ENCODE data around the gene MORC2. TPM values are rescaled to one million over a fixed set of nuclear protein-coding genes. Genes with fewer than 3 reads are reported as not detected.

The MORC2 gene
- polyA plus RNA-seq, 1 donor (not counting 4 experiments of a cell fraction or from before 2014, with no cell fraction given) = 14.1 TPM

- no peak for DNase-seq (ENCODE audit: low read depth, low spot score)
- no peaks in the 10 kb centered on the region for H3K79me2 ChIP-seq (ENCODE audit: control insufficient read depth, insufficient read depth, low read length)
- FAIRE-seq = no peak
- no peaks in the 10 kb centered on the region for H3K27me3 ChIP-seq (ENCODE audit: control insufficient read depth, extremely low read depth, insufficient read depth, low read length)
- H3K9me3 ChIP-seq (ENCODE audit: control insufficient read depth, low read depth, low read length) = no peaks in the 10 kb centered on the region
- dilution Hi-C loops (cut with MboI; ENCODE audit: extremely low pct_ligation_motif_present, low sequenced_read_pairs) = no loop called here
- H3K4me3 ChIP-seq (ENCODE audit: control insufficient read depth in 2 of 3, extremely low read depth in 1 of 3, insufficient read depth in 2 of 3, low read depth in 1 of 3, low read length in 3 of 3) = no peak overlapping the region
- H3K27ac ChIP-seq (ENCODE audit: control insufficient read depth, insufficient read depth, low read length) = no peak overlapping the region
- H3K4me1 ChIP-seq (ENCODE audit: control insufficient read depth, extremely low read depth, insufficient read depth, low read length) = no peaks in the 10 kb centered on the region
- peaks cover 35 to 51% of the 10 kb centered on the region in 2 experiments for H3K36me3 ChIP-seq (ENCODE audit: control insufficient read depth in 2 of 2, extremely low read depth in 1 of 2, insufficient read depth in 2 of 2, low read length in 2 of 2)
- TF ChIP-seq CTCF (optimal IDR thresholded peaks at IDR 0.05 in 1 of 3, IDR thresholded peaks at IDR 0.05 in 1 of 3, conservative IDR thresholded peaks at IDR 0.05 in 1 of 3; ENCODE audit: extremely low read depth in 1 of 3, insufficient read depth in 2 of 3, low read length in 3 of 3) = no peak
- H3K9ac ChIP-seq (ENCODE audit: control insufficient read depth, extremely low read depth, insufficient read depth, low read length) = no peak overlapping the region
- H4K20me1 ChIP-seq (ENCODE audit: control insufficient read depth, extremely low read depth, insufficient read depth, low read length) = no peaks in the 10 kb centered on the region
- H2AFZ ChIP-seq (ENCODE audit: control insufficient read depth, low read length) = no peak overlapping the region
- H3K4me2 ChIP-seq (ENCODE audit: control insufficient read depth, extremely low read depth, insufficient read depth, low read depth, low read length) = no peak overlapping the region
- no peaks in the 10 kb centered on the region for H3K9me1 ChIP-seq (ENCODE audit: control insufficient read depth, extremely low read depth, insufficient read depth, low read length)
Measured at GRCh38 chr22:30932661-30933060, 35.9 kb downstream of the MORC2 start.

- H2AFZ ChIP-seq (ENCODE audit: control insufficient read depth, low read length) = no peak overlapping the region
- H3K27me3 ChIP-seq (ENCODE audit: control insufficient read depth, extremely low read depth, insufficient read depth, low read length) = no peaks in the 10 kb centered on the region
- no peaks in the 10 kb centered on the region for H3K9me3 ChIP-seq (ENCODE audit: control insufficient read depth, low read depth, low read length)
- FAIRE-seq (no peak), DNase-seq (ENCODE audit: low read depth, low spot score) (no peak)
- dilution Hi-C loops (cut with MboI; ENCODE audit: extremely low pct_ligation_motif_present, low sequenced_read_pairs) = no loop called here
- no peaks in the 10 kb centered on the region for H3K79me2 ChIP-seq (ENCODE audit: control insufficient read depth, insufficient read depth, low read length)
- H3K27ac ChIP-seq (ENCODE audit: control insufficient read depth, insufficient read depth, low read length) = no peak overlapping the region
- no peaks in the 10 kb centered on the region for H3K9me1 ChIP-seq (ENCODE audit: control insufficient read depth, extremely low read depth, insufficient read depth, low read length)
- H3K4me3 ChIP-seq (ENCODE audit: control insufficient read depth in 2 of 3, extremely low read depth in 1 of 3, insufficient read depth in 2 of 3, low read depth in 1 of 3, low read length in 3 of 3) = no peak overlapping the region
- no peaks in the 10 kb centered on the region for H4K20me1 ChIP-seq (ENCODE audit: control insufficient read depth, extremely low read depth, insufficient read depth, low read length)
- no peak overlapping the region for H3K4me2 ChIP-seq (ENCODE audit: control insufficient read depth, extremely low read depth, insufficient read depth, low read depth, low read length)
- H3K4me1 ChIP-seq (ENCODE audit: control insufficient read depth, extremely low read depth, insufficient read depth, low read length) = no peaks in the 10 kb centered on the region
- H3K36me3 ChIP-seq (ENCODE audit: control insufficient read depth in 2 of 2, extremely low read depth in 1 of 2, insufficient read depth in 2 of 2, low read length in 2 of 2) = peaks cover 38 to 53% of the 10 kb centered on the region in 2 experiments
- H3K9ac ChIP-seq (ENCODE audit: control insufficient read depth, extremely low read depth, insufficient read depth, low read length) = no peak overlapping the region
- TF ChIP-seq EZH2 (IDR thresholded peaks at IDR 0.05; ENCODE audit: low read length) = no peak
- TF ChIP-seq CTCF (optimal IDR thresholded peaks at IDR 0.05 in 1 of 3, IDR thresholded peaks at IDR 0.05 in 1 of 3, conservative IDR thresholded peaks at IDR 0.05 in 1 of 3; ENCODE audit: extremely low read depth in 1 of 3, insufficient read depth in 2 of 3, low read length in 3 of 3) = no peak
Measured at GRCh38 chr22:30931541-30932300, 36.9 kb downstream of the MORC2 start.
